ENCODE data around the gene FAM20C. TPM values are rescaled to one million over a fixed set of nuclear protein-coding genes. Genes with fewer than 3 reads are reported as not detected.

FAM20C gene
- total RNA-seq, 1 experiment from 2014 or later, result 8.8 TPM

DNA sequence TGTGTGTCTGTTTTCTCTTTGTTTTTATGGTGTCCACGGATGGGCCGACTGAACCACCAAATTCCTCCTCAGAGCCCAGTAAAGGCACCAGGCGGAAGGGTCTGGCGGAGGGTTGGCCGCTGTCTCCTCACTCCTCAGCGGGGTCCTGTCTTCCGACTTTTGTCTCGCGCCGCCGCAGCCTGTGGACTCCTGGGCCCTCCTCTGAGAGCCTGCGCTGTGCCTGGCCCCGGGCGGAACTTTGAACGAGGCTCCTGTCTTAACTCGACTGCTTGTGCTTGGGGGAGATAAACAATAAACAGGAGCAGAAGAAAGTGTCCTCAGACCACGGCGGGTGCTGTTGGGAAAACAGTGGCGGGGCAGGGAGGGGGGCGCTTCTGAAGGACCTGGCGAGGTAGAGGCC, 2.2 kb upstream of the FAM20C start:
- H3K36me3 Mint-ChIP-seq (ENCODE audit: insufficient read depth, unreplicated experiment), result peaks cover 3% of the 10 kb centered on the region
- H3K27me3 Mint-ChIP-seq (ENCODE audit: insufficient read depth, unreplicated experiment), result no peaks in the 10 kb centered on the region
- H3K4me3 Mint-ChIP-seq (ENCODE audit: unreplicated experiment), result no peak overlapping the region
- H3K9me3 Mint-ChIP-seq (ENCODE audit: unreplicated experiment), result no peaks in the 10 kb centered on the region
- CTCF ChIA-PET, result no interaction called here
- no TSS peak for BruUV-seq (replicated peaks)
- POLR2A ChIA-PET, result no interaction called here
- intact Hi-C loops (cut with micrococcal nuclease), result loop anchor here (5.0 kb wide), 1 partner anchor 52 kb away; no protein-coding TSS in a partner anchor
- TF ChIP-seq CTCF (IDR thresholded peaks at IDR 0.05; ENCODE audit: unreplicated experiment), result no peak
- no peak overlapping the region for H3K27ac Mint-ChIP-seq (ENCODE audit: low read depth, unreplicated experiment)
- H3K4me1 Mint-ChIP-seq (ENCODE audit: insufficient read depth, unreplicated experiment), result peaks cover 14% of the 10 kb centered on the region
- no peak for DNase-seq (ENCODE audit: unreplicated experiment)

DNA sequence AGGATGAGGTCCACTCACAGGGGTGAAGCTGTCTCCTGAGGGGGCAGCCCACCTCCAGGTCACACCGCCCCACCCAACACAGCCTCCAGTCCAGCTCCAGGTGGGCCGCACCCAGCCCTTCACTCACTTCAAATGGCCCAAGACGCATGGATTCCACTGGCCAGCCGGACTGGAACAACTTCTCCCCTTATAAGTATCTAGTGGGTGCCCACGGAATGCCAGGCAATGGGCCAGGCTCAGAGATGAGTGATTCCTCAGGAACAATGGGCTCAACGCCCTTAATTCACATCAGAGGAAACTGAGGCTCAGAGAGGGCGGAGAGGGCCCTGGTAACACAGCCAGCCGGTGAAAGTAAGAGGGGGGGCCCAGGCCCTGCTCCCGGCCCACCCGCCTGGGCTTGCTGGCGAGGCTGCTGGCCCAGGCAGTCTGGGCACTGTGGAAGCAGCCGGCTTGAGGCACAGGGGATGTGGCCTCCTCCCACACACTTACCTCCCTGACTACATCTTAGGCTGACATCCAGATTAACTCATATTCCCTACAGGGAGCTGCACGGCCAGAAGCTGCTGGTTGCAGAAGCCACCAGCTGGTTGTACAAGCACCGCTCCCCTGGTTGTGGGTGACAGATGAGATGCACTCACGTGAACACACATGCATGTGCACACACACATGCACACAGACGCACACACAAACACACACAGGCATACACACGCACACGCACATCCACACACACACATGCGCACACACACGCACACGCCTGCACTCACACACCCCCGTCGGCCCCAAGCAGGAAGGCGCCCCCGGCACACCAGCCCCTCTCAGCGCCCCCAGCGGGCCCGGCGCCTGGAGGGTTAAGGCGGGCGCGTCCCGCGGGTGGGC, 1.0 kb upstream of the FAM20C start:
- CTCF ChIA-PET, result no interaction called here
- DNase-seq (ENCODE audit: unreplicated experiment), result peak; percentile 82
- no TSS peak for BruUV-seq (replicated peaks)
- Mint-ChIP-seq H3K27ac (ENCODE audit: low read depth, unreplicated experiment) (no peak overlapping the region), H3K4me3 (ENCODE audit: unreplicated experiment) (peak overlapping the region; percentile 72), H3K9me3 (ENCODE audit: unreplicated experiment) (no peaks in the 10 kb centered on the region), H3K36me3 (ENCODE audit: insufficient read depth, unreplicated experiment) (peaks cover 13% of the 10 kb centered on the region), H3K27me3 (ENCODE audit: insufficient read depth, unreplicated experiment) (no peaks in the 10 kb centered on the region), H3K4me1 (ENCODE audit: insufficient read depth, unreplicated experiment) (peaks cover 14% of the 10 kb centered on the region)
- POLR2A ChIA-PET, result interaction anchor here (0.8 to 2.1 kb wide), 9 partner anchors 22 to 577 kb away, joined by 3 to 13 read pairs (median 5); no protein-coding TSS in a partner anchor
- TF ChIP-seq CTCF (IDR thresholded peaks at IDR 0.05; ENCODE audit: unreplicated experiment), result no peak
- intact Hi-C loops (cut with micrococcal nuclease), result loop anchor here (5.0 kb wide), 1 partner anchor 51 kb away; no protein-coding TSS in a partner anchor

DNA sequence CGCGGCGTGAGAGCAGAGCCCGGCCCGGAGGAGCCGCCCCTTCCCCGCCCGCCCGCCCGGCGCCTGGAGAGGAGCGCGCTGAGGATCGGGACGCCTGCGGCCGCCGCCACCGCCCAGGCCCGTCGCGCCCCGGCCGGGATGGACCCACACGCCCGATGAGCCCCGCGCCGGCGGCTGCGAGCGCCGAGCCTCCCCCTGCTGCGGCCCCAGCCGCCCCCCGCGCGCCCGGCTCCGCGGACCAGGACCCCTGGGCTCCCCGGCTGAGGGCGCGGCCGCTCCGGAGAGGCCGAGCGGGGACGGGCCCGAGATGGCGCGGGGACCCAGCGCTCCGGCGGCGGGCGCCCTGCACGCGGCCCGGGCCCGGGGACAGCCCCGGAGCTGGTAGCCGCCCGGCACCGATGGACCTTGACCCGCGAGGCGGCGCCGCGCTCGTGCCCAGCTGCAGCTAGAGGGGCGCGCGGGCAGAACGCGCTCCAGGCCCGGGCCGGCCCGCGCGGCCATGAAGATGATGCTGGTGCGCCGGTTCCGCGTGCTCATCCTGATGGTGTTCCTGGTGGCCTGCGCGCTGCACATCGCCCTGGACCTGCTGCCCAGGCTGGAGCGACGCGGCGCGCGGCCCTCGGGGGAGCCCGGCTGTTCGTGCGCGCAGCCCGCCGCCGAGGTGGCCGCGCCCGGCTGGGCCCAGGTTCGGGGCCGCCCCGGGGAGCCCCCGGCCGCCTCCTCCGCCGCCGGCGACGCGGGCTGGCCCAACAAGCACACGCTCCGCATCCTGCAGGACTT, 520 bp downstream of the FAM20C start:
- intact Hi-C loops (cut with micrococcal nuclease), result loop anchor here (5.0 kb wide), 1 partner anchor 49 kb away; no protein-coding TSS in a partner anchor
- H3K4me1 Mint-ChIP-seq (ENCODE audit: insufficient read depth, unreplicated experiment), result peaks cover 14% of the 10 kb centered on the region
- DNase-seq (ENCODE audit: unreplicated experiment), result peak; percentile 9
- peaks cover 14% of the 10 kb centered on the region for H3K36me3 Mint-ChIP-seq (ENCODE audit: insufficient read depth, unreplicated experiment)
- TF ChIP-seq CTCF (IDR thresholded peaks at IDR 0.05; ENCODE audit: unreplicated experiment), result no peak
- peak overlapping the region; percentile 75 for H3K4me3 Mint-ChIP-seq (ENCODE audit: unreplicated experiment)
- no peak overlapping the region for H3K27ac Mint-ChIP-seq (ENCODE audit: low read depth, unreplicated experiment)
- CTCF ChIA-PET, result no interaction called here
- no TSS peak for BruUV-seq (replicated peaks)
- POLR2A ChIA-PET, result interaction anchor here (0.6 to 2.1 kb wide), 12 partner anchors 38 to 967 kb away, joined by 3 to 13 read pairs (median 4); partner anchors contain the start of gene ZFAND2A
- no peaks in the 10 kb centered on the region for H3K9me3 Mint-ChIP-seq (ENCODE audit: unreplicated experiment)
- H3K27me3 Mint-ChIP-seq (ENCODE audit: insufficient read depth, unreplicated experiment), result no peaks in the 10 kb centered on the region
